ENCODE data around the gene ABCB4.
A peak's percentile ranks its signal among the peaks of the same experiment; 100 is the strongest.
"Not testable (repeated sequence)": the region's sequence is repeated elsewhere in the genome, so short reads cannot be mapped to it uniquely, and the experiment has no call there.

Gene ABCB4

DNA sequence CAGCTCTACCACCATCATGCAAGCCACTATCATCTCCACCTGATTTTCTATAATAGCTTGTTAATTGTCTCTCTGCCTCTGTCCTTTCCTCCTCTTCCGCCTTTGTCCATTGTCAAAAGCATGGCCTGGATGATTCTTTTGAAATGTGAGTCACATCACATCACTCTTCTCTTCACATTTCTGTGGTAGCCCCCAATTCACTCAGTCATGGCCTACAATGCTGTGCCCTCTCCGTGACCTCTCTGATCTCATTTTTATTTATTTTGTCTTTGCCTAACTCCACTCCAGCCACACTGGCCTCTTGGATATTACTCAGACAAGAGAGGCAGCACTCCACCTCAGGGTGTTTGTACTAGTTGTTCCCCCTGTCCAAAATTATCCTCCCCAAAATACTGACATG is 4.9 kb upstream of the ABCB4 start:
- Histone ChIP-seq H3K27ac (ENCODE audit: low read depth, low read length) (no peak overlapping the region), H3K4me1 (ENCODE audit: control insufficient read depth in 5 of 5, insufficient read depth in 5 of 5, low read length in 5 of 5) (peaks cover 0 to 8% (median 5%) of the 10 kb centered on the region in 5 donors), H3K9ac (ENCODE audit: low read length in 5 of 5) (no peak overlapping the region), H3K4me3 (ENCODE audit: low read depth in 1 of 5, low read length in 5 of 5) (no peak overlapping the region), H3K27me3 (ENCODE audit: control insufficient read depth in 5 of 5, insufficient read depth in 4 of 5, low read length in 5 of 5) (peaks cover 0 to 9% (median 0%) of the 10 kb centered on the region in 5 donors), H3K9me3 (ENCODE audit: control insufficient read depth in 5 of 5, low read length in 5 of 5) (no peaks in the 10 kb centered on the region), H3K36me3 (ENCODE audit: control insufficient read depth in 5 of 5, insufficient read depth in 5 of 5, low read length in 5 of 5) (no peaks in the 10 kb centered on the region)

DNA sequence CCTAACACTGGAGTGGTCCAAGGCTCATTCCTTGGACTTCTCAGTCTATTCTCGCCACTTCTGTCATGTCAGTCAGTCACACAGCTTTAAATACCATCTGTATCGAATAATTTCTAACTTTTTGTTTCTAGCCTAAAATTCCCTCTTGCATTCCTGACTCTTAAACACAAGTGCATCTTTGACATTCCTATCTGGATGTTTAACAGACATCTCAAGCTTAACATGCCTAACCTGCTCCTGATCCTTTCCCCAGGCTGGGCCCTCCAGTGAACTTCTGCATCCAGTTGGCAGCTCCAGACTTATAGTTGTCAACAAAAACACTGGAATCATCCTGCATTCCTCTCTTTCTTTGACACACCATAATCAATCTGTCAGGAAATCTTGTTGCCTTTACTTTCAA is 4.5 kb upstream of the ABCB4 start:
- H3K9me3 ChIP-seq (ENCODE audit: control insufficient read depth in 5 of 5, low read length in 5 of 5): no peaks in the 10 kb centered on the region
- no peaks in the 10 kb centered on the region for H3K36me3 ChIP-seq (ENCODE audit: control insufficient read depth in 5 of 5, insufficient read depth in 5 of 5, low read length in 5 of 5)
- H3K27me3 ChIP-seq (ENCODE audit: control insufficient read depth in 5 of 5, insufficient read depth in 4 of 5, low read length in 5 of 5): peaks cover 0 to 9% (median 0%) of the 10 kb centered on the region in 5 donors
- no peak overlapping the region for H3K4me3 ChIP-seq (ENCODE audit: low read depth in 1 of 5, low read length in 5 of 5)
- H3K9ac ChIP-seq (ENCODE audit: low read length in 5 of 5): no peak overlapping the region
- H3K4me1 ChIP-seq (ENCODE audit: control insufficient read depth in 5 of 5, insufficient read depth in 5 of 5, low read length in 5 of 5): peaks cover 1 to 12% (median 9%) of the 10 kb centered on the region in 5 donors
- no peak overlapping the region for H3K27ac ChIP-seq (ENCODE audit: low read depth, low read length)

DNA sequence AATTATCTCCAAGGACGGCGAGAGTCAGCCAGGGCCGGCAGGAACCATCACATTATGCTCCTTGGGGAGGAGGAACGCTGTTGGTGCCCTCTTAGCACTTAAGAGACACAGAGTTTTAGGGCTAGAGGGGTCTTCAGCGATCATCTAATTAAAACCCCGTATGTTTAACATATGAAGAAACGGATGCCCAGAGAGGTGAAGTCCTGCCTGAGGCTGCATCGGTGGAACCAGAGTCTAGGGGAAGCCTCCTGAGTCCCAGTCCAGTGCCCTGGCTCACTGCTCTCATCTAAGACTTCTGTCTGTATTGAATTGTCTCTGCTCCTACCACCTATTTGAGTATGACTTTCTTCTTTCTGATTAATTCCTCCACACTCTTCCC is 688 bp upstream of the ABCB4 start:
- H3K9ac ChIP-seq (ENCODE audit: low read length in 5 of 5): no peak overlapping the region
- H3K4me3 ChIP-seq (ENCODE audit: low read depth in 1 of 5, low read length in 5 of 5): peak overlapping the region; percentile 57 to 65 (median 59)
- peaks cover 1 to 20% (median 17%) of the 10 kb centered on the region in 5 donors for H3K4me1 ChIP-seq (ENCODE audit: control insufficient read depth in 5 of 5, insufficient read depth in 5 of 5, low read length in 5 of 5)
- peaks cover 0 to 9% (median 0%) of the 10 kb centered on the region in 5 donors for H3K27me3 ChIP-seq (ENCODE audit: control insufficient read depth in 5 of 5, insufficient read depth in 4 of 5, low read length in 5 of 5)
- no peaks in the 10 kb centered on the region for H3K36me3 ChIP-seq (ENCODE audit: control insufficient read depth in 5 of 5, insufficient read depth in 5 of 5, low read length in 5 of 5)
- H3K9me3 ChIP-seq (ENCODE audit: control insufficient read depth in 5 of 5, low read length in 5 of 5): no peaks in the 10 kb centered on the region
- H3K27ac ChIP-seq (ENCODE audit: low read depth, low read length): no peak overlapping the region

DNA sequence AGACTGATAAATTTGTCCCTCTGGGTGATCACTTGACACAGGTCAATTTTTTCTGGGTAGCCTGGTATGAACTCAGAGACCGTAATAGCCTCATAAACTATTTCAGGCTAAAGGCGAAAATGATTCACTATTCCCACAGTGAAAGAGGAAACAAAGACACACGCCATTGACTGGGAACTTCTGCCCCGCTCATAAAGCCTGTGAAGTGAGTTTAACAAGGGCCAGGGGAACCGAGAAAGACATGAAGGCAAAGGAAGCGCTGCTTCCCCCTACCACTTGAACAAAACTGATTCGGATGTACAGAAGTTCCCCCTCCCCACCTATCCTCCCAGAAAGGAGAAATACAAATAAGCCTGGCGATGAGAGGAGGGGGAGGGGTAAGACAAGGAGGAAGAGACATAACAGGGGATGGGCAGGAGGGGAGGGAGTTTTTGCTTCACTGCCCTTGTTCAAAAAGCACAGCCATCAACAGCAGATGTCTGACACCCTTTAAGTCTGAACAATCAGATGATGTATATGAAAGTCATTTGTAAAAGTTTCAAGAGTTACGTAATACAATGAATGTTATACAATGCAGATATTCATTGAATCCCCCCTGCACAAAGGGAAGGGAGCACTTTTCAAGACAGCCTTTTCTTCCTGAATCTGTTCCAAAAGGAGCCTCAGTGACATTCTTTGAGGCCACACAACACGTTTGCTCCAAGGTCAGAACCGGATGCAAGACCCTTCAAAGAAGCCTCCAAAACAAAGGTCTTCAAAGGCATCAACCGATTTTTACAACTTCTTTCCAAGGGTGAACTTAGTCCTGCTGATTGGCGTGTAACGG is 734 bp downstream of the ABCB4 start:
- Histone ChIP-seq H3K9me3 (ENCODE audit: control insufficient read depth in 5 of 5, low read length in 5 of 5) (no peaks in the 10 kb centered on the region), H3K27me3 (ENCODE audit: control insufficient read depth in 5 of 5, insufficient read depth in 4 of 5, low read length in 5 of 5) (peaks cover 0 to 9% (median 0%) of the 10 kb centered on the region in 5 donors), H3K27ac (ENCODE audit: low read depth, low read length) (peak overlapping the region; percentile 34), H3K4me3 (ENCODE audit: low read depth in 1 of 5, low read length in 5 of 5) (peak overlapping the region; percentile 57 to 74 (median 67)), H3K36me3 (ENCODE audit: control insufficient read depth in 5 of 5, insufficient read depth in 5 of 5, low read length in 5 of 5) (no peaks in the 10 kb centered on the region), H3K4me1 (ENCODE audit: control insufficient read depth in 5 of 5, insufficient read depth in 5 of 5, low read length in 5 of 5) (peaks cover 1 to 20% (median 17%) of the 10 kb centered on the region in 5 donors), H3K9ac (ENCODE audit: low read length in 5 of 5) (peak overlapping the region in 4 of 5 donors; percentile 15 to 63 (median 32))

DNA sequence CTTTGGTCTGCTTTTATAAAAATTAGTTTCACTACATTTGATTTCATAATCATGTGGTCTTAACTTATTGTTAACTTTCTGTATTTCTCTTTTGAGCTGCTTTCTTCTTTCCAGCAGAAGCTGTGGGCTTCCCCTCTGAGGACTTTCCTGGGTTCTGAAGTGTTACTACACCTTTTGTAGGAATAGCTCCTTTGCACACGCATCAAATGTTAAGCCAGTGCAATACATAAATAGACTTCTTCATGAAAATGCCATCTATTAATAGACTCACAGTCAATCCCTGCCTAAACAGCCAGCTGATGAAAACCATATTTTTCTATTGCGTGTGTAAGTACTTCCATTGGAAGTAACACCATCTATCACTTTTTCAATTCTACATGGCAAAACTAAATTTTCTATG is 1.5 kb downstream of the ABCB4 start:
- Histone ChIP-seq H3K27ac (ENCODE audit: low read depth, low read length) (no peak overlapping the region), H3K4me1 (ENCODE audit: control insufficient read depth in 5 of 5, insufficient read depth in 5 of 5, low read length in 5 of 5) (peaks cover 1 to 20% (median 17%) of the 10 kb centered on the region in 5 donors), H3K9me3 (ENCODE audit: control insufficient read depth in 5 of 5, low read length in 5 of 5) (no peaks in the 10 kb centered on the region), H3K36me3 (ENCODE audit: control insufficient read depth in 5 of 5, insufficient read depth in 5 of 5, low read length in 5 of 5) (no peaks in the 10 kb centered on the region), H3K9ac (ENCODE audit: low read length in 5 of 5) (no peak overlapping the region), H3K4me3 (ENCODE audit: low read depth in 1 of 5, low read length in 5 of 5) (peak overlapping the region in 1 of 5 donors; percentile 67), H3K27me3 (ENCODE audit: control insufficient read depth in 5 of 5, insufficient read depth in 4 of 5, low read length in 5 of 5) (peaks cover 0 to 9% (median 0%) of the 10 kb centered on the region in 5 donors)

DNA sequence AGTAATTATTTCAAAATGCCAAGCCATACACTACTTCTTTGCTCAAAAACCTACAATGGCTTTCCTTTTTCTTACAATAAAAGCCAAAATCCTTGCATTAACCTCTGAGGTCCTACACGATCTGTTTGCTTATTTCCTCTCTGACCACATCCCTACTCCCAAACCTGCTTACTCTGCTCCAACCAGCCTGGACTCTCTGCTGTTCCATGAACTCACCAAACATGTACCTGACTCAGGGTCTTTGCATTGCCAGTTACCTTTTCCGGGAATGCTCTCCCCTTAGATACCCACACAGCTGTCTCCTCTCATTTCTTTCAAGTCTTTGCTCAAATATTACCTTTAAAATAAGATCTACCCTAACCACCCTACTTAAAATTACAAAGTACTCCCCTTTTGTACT is 2.3 kb downstream of the ABCB4 start:
- no peak overlapping the region for H3K9ac ChIP-seq (ENCODE audit: low read length in 5 of 5)

DNA sequence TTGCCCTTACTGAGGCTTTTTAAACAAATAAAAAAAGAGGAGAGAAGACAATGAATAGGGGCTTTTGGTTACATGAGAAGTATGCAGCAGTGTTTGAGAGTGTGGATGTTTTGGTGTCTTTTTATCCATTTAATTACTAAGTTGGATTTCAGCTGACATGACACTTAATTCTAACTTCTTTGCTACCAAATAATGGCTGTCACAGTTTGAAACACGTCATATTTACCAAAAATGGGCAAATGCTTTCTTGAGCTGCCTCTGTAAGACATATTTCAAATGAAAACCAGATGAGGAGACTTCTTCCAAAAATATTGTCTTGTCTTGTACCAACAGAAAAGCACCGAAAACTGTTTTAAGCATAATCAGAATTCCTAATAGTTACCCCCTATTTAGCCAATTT is 4.0 kb downstream of the ABCB4 start:
- Histone ChIP-seq H3K27me3 (ENCODE audit: control insufficient read depth in 5 of 5, insufficient read depth in 4 of 5, low read length in 5 of 5) (peaks cover 0 to 6% (median 0%) of the 10 kb centered on the region in 5 donors), H3K36me3 (ENCODE audit: control insufficient read depth in 5 of 5, insufficient read depth in 5 of 5, low read length in 5 of 5) (no peaks in the 10 kb centered on the region), H3K9me3 (ENCODE audit: control insufficient read depth in 5 of 5, low read length in 5 of 5) (no peaks in the 10 kb centered on the region), H3K27ac (ENCODE audit: low read depth, low read length) (no peak overlapping the region), H3K9ac (ENCODE audit: low read length in 5 of 5) (no peak overlapping the region), H3K4me3 (ENCODE audit: low read depth in 1 of 5, low read length in 5 of 5) (no peak overlapping the region), H3K4me1 (ENCODE audit: control insufficient read depth in 5 of 5, insufficient read depth in 5 of 5, low read length in 5 of 5) (peaks cover 1 to 20% (median 17%) of the 10 kb centered on the region in 5 donors)

More for the DNA sequence above, 2.3 kb downstream of the ABCB4 start:
- Histone ChIP-seq H3K36me3 (ENCODE audit: control insufficient read depth in 5 of 5, insufficient read depth in 5 of 5, low read length in 5 of 5) (no peaks in the 10 kb centered on the region), H3K9me3 (ENCODE audit: control insufficient read depth in 5 of 5, low read length in 5 of 5) (no peaks in the 10 kb centered on the region), H3K4me1 (ENCODE audit: control insufficient read depth in 5 of 5, insufficient read depth in 5 of 5, low read length in 5 of 5) (peaks cover 1 to 20% (median 17%) of the 10 kb centered on the region in 5 donors), H3K27ac (ENCODE audit: low read depth, low read length) (no peak overlapping the region), H3K4me3 (ENCODE audit: low read depth in 1 of 5, low read length in 5 of 5) (no peak overlapping the region), H3K27me3 (ENCODE audit: control insufficient read depth in 5 of 5, insufficient read depth in 4 of 5, low read length in 5 of 5) (peaks cover 0 to 9% (median 0%) of the 10 kb centered on the region in 5 donors)

DNA sequence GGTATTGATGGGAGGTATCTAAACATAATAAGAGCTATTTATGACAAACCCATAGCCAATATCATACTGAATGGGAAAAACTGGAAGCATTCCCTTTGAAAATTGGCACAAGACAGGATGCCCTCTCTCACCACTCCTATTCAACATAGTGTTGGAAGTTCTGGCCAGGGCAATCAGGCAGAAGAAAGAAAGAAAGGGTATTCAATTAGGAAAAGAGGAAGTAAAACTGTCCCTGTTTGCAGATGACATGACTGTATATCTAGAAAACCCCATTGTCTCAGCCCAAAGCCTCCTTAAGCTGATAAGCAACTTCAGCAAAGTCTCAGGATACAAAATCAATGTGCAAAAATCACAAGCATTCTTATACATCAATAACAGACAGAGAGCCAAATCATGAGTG is 6.3 kb downstream of the ABCB4 start:
- not testable (repeated sequence) for H3K27ac ChIP-seq (ENCODE audit: low read depth, low read length); H3K4me1 ChIP-seq (ENCODE audit: control insufficient read depth in 5 of 5, insufficient read depth in 5 of 5, low read length in 5 of 5); H3K4me3 ChIP-seq (ENCODE audit: low read depth in 1 of 5, low read length in 5 of 5); H3K9ac ChIP-seq (ENCODE audit: low read length in 5 of 5); H3K36me3 ChIP-seq (ENCODE audit: control insufficient read depth in 5 of 5, insufficient read depth in 5 of 5, low read length in 5 of 5); H3K9me3 ChIP-seq (ENCODE audit: control insufficient read depth in 5 of 5, low read length in 5 of 5); H3K27me3 ChIP-seq (ENCODE audit: control insufficient read depth in 5 of 5, insufficient read depth in 4 of 5, low read length in 5 of 5)

DNA sequence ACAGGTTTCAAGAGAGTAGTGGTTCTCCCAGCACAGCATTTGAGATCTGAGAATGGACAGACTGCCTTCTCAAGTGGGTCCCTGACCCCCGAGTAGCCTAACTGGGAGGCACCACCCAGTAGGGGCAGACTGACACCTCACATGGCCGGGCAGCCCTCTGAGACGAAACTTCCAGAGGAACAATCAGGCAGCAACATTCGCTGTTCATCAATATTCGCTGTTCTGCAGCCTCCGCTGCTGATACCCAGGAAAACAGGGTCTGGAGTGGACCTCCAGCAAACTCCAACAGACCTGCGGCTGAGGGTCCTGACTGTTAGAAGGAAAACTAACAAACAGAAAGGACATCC is 10.0 kb downstream of the ABCB4 start:
- not testable (repeated sequence) for H3K9me3 ChIP-seq (ENCODE audit: control insufficient read depth in 5 of 5, low read length in 5 of 5); H3K36me3 ChIP-seq (ENCODE audit: control insufficient read depth in 5 of 5, insufficient read depth in 5 of 5, low read length in 5 of 5)

DNA sequence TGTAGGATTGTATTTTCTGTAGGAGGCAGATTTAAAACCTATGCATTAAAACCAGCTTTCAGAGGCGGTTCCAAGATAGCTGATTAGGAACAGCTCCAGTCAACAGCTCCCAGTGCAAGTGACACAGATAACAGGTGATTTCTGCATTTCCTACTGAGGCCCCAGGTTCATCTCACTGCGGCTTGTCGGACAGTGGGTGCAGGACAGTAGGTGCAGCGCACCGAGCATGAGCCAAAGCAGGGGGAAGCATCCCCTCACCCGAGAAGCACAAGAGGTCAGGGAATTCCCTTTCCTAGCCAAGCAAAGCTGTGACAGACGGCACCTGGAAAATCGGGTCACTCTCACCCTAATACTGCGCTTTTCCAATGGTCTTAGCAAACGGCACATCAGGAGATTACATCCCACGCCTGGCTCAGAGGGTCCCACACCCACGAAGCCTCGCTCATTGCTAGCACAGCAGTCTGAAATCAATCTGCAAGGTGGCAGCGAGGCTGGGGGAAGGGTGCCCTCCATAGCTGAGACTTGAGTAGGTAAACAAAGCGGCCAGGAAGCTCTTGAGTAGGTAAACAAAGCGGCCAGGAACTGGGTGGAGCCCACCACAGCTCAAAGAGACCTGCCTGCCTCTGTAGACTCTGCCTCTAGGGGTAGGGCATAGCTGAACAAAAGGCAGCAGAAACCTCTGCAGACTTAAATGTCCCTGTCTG is 10.5 kb downstream of the ABCB4 start:
- not testable (repeated sequence) for H3K9ac ChIP-seq (ENCODE audit: low read length in 5 of 5); H3K9me3 ChIP-seq (ENCODE audit: control insufficient read depth in 5 of 5, low read length in 5 of 5); H3K27me3 ChIP-seq (ENCODE audit: control insufficient read depth in 5 of 5, insufficient read depth in 4 of 5, low read length in 5 of 5); H3K36me3 ChIP-seq (ENCODE audit: control insufficient read depth in 5 of 5, insufficient read depth in 5 of 5, low read length in 5 of 5); H3K4me3 ChIP-seq (ENCODE audit: low read depth in 1 of 5, low read length in 5 of 5); H3K4me1 ChIP-seq (ENCODE audit: control insufficient read depth in 5 of 5, insufficient read depth in 5 of 5, low read length in 5 of 5); H3K27ac ChIP-seq (ENCODE audit: low read depth, low read length)

More for the DNA sequence above, 10.0 kb downstream of the ABCB4 start:
- H3K9ac ChIP-seq (ENCODE audit: low read length in 5 of 5); H3K27ac ChIP-seq (ENCODE audit: low read depth, low read length); H3K27me3 ChIP-seq (ENCODE audit: control insufficient read depth in 5 of 5, insufficient read depth in 4 of 5, low read length in 5 of 5); H3K4me3 ChIP-seq (ENCODE audit: low read depth in 1 of 5, low read length in 5 of 5); H3K4me1 ChIP-seq (ENCODE audit: control insufficient read depth in 5 of 5, insufficient read depth in 5 of 5, low read length in 5 of 5): not testable (repeated sequence)

Data from subcutaneous abdominal adipose tissue (tissue), 5 donors.